ENCODE data around the gene CACNA2D3.

DNA sequence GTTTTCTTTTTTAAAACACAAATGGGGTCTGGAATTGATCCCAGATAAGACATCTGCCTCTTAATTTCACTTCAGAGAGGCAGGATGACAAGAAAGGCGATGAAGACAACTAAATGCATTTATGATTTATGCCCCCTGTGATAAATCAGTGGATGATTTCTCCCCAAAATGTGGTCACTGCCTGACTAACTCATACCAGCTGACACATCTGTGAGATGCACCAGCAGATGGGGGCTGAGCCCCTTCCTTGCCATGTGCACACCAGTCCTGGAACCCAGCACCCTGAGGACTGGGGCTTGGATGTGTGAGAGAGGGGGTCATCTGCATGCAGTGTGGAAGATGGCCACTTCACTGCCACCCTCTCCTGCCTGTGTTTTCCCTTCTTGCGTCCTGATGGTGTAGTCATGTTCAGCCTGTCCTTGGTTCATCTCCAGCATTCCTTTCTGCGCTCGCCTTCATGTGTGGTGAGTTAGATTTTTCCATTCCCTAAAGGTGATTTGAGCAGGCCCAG is 541.2 kb downstream of the CACNA2D3 start:
- TF ChIP-seq EZH2 (IDR thresholded peaks at IDR 0.05; ENCODE audit: borderline replicate concordance, low read length) = no peak
- TF ChIP-seq, protein P1, sequence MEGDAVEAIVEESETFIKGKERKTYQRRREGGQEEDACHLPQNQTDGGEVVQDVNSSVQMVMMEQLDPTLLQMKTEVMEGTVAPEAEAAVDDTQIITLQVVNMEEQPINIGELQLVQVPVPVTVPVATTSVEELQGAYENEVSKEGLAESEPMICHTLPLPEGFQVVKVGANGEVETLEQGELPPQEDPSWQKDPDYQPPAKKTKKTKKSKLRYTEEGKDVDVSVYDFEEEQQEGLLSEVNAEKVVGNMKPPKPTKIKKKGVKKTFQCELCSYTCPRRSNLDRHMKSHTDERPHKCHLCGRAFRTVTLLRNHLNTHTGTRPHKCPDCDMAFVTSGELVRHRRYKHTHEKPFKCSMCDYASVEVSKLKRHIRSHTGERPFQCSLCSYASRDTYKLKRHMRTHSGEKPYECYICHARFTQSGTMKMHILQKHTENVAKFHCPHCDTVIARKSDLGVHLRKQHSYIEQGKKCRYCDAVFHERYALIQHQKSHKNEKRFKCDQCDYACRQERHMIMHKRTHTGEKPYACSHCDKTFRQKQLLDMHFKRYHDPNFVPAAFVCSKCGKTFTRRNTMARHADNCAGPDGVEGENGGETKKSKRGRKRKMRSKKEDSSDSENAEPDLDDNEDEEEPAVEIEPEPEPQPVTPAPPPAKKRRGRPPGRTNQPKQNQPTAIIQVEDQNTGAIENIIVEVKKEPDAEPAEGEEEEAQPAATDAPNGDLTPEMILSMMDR (conservative IDR thresholded peaks at IDR 0.05 in 1 of 2, IDR thresholded peaks at IDR 0.05 in 1 of 2; ENCODE audit: extremely low read depth in 1 of 2, insufficient read depth in 1 of 2, low read depth in 1 of 2, low read length in 2 of 2) = no peak
